Cardiac septum (tissue), 1 donor: Measurements from ENCODE around the gene MBD6. TPM values are rescaled to one million over a fixed set of nuclear protein-coding genes. Genes with fewer than 3 reads are reported as not detected.

Source experiments
- microRNA-seq: library from miRNA; unstranded; fragments of <30 nt; microRNA quantifications from one replicate; pipeline ENCODE4 v1.2.0, GENCODE V29; 2020
- total RNA-seq: library from RNA; stranded (reverse); fragmentation: NEBNext Ultra II Directional; extraction: Animal tissue kit (Norgen Biotek cat#: 25700); gene quantifications from one replicate; pipeline ENCODE4 v1.2.1, GENCODE V29; 2021
- donor health status: DM: no; HTN: no; CAD: no.

The MBD6 gene
- total RNA-seq, 1 donor from 2014 or later, result 39.9 TPM

Small RNA genes lying within 50 kb of the gene (microRNA-seq; reads per million reads assigned to microRNA genes)
- gene MIR616 (not detected), gene MIR6758 (not detected)

Other genes with a start within 250 kb of the MBD6 start
- gene R3HDM2, start 91.8 kb upstream of the MBD6 start, total RNA-seq, result 77.7 TPM
- not detected for gene INHBC, start 88.0 kb upstream of the MBD6 start, total RNA-seq
- gene INHBE, start 67.5 kb upstream of the MBD6 start, total RNA-seq, result 0.73 TPM
- gene GLI1, start 63.0 kb upstream of the MBD6 start, total RNA-seq, result 0.83 TPM
- gene ARHGAP9, start 43.0 kb upstream of the MBD6 start, total RNA-seq, result 5.9 TPM
- gene MARS1, start 34.8 kb upstream of the MBD6 start, total RNA-seq, result 89.2 TPM
- gene DDIT3, start 2.3 kb upstream of the MBD6 start, total RNA-seq, result 24.0 TPM
- gene DCTN2, start 24.4 kb downstream of the MBD6 start, total RNA-seq, result 100 TPM
- 0.22 TPM for gene KIF5A, start 27.2 kb downstream of the MBD6 start, total RNA-seq
- gene PIP4K2C, start 68.4 kb downstream of the MBD6 start, total RNA-seq, result 17.9 TPM
- 31.0 TPM for gene DTX3, start 82.0 kb downstream of the MBD6 start, total RNA-seq
- 15.0 TPM for gene ARHGEF25, start 88.6 kb downstream of the MBD6 start, total RNA-seq
- gene B4GALNT1, start 110.4 kb downstream of the MBD6 start, total RNA-seq, result 11.1 TPM
- 133 TPM for gene OS9, start 171.3 kb downstream of the MBD6 start, total RNA-seq
- gene AGAP2, start 215.9 kb downstream of the MBD6 start, total RNA-seq, result 6.1 TPM
- 25.1 TPM for gene TSPAN31, start 222.2 kb downstream of the MBD6 start, total RNA-seq
- 46.3 TPM for gene CDK4, start 229.5 kb downstream of the MBD6 start, total RNA-seq
- 13.1 TPM for gene MARCHF9, start 232.3 kb downstream of the MBD6 start, total RNA-seq
- 0.24 TPM for gene CYP27B1, start 244.3 kb downstream of the MBD6 start, total RNA-seq
- 13.3 TPM for gene METTL1, start 249.3 kb downstream of the MBD6 start, total RNA-seq
- 1.6 TPM for gene EEF1AKMT3, start 249.8 kb downstream of the MBD6 start, total RNA-seq